ENCODE data around the gene PEPD.

DNA sequence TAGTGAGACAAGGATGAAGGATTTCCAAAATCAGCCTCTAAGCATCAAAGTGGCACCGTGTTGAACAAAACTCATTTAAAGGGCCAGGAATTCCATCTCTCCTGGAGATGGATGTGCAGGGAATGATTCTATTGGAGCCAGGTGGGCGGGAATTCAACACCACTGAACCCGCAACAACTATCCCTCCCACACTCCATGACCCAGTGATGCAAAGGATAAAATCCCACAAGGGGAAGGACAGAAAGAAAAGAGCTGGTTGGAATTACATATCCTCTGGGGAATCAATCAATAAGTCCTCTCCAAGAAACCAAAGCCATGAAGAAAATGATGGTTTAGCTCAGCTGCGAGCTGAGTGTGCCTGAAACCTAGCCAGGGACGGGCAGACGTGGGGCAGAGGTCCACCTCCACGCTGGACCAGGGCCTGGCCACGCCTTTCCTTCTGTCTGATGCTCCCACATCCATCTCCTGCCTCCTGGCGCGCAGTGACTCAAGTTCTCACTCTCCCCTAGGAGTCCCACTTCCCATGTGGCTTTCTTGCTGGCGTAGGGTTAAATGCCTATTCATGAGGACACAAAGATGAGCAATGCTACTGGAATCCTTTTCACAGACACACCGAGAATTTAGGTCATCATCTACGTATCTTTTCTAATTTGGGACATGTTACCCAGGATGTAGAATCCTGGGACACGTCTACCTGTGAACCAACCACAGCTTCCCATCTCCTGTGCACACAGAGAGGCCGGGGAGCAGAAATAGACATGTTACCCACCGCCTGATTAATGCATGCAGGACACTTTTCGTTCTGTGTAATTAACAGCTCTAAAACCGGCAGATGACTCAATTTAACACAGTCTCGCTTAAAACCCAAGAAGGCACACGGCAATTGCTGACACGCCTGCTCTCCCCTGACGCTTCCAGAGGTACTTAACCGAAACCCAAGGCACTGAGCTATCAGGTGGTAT is 48.6 kb downstream of the PEPD start:
- TF ChIP-seq, protein P1, sequence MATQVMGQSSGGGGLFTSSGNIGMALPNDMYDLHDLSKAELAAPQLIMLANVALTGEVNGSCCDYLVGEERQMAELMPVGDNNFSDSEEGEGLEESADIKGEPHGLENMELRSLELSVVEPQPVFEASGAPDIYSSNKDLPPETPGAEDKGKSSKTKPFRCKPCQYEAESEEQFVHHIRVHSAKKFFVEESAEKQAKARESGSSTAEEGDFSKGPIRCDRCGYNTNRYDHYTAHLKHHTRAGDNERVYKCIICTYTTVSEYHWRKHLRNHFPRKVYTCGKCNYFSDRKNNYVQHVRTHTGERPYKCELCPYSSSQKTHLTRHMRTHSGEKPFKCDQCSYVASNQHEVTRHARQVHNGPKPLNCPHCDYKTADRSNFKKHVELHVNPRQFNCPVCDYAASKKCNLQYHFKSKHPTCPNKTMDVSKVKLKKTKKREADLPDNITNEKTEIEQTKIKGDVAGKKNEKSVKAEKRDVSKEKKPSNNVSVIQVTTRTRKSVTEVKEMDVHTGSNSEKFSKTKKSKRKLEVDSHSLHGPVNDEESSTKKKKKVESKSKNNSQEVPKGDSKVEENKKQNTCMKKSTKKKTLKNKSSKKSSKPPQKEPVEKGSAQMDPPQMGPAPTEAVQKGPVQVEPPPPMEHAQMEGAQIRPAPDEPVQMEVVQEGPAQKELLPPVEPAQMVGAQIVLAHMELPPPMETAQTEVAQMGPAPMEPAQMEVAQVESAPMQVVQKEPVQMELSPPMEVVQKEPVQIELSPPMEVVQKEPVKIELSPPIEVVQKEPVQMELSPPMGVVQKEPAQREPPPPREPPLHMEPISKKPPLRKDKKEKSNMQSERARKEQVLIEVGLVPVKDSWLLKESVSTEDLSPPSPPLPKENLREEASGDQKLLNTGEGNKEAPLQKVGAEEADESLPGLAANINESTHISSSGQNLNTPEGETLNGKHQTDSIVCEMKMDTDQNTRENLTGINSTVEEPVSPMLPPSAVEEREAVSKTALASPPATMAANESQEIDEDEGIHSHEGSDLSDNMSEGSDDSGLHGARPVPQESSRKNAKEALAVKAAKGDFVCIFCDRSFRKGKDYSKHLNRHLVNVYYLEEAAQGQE (IDR thresholded peaks at IDR 0.05; ENCODE audit: insufficient read depth in 1 of 2, low read depth in 2 of 2, low read length in 2 of 2), result no peak
- no peak for TF ChIP-seq POLR2AphosphoS5 (IDR thresholded peaks at IDR 0.05; ENCODE audit: low read depth, low read length)
- no peak for TF ChIP-seq TAF1 (IDR thresholded peaks at IDR 0.05; ENCODE audit: borderline replicate concordance, insufficient read depth, low read length)
- TF ChIP-seq SIN3A (IDR thresholded peaks at IDR 0.05; ENCODE audit: borderline replicate concordance, insufficient read depth, low read length), result no peak

Data from PFSK-1 (cell line).